GM21786 (cell line): Measurements from ENCODE around the gene CNIH3.
"Not testable (repeated sequence)": the region's sequence is repeated elsewhere in the genome, so short reads cannot be mapped to it uniquely, and the experiment has no call there.

ENCODE experiments used
- ATAC-seq: cut with Tn5 transposase; IDR thresholded peaks from one replicate; pipeline ENCODE4 v1.9.1; 2021; ENCODE audit not compliant: unreplicated experiment

CNIH3 gene

DNA sequence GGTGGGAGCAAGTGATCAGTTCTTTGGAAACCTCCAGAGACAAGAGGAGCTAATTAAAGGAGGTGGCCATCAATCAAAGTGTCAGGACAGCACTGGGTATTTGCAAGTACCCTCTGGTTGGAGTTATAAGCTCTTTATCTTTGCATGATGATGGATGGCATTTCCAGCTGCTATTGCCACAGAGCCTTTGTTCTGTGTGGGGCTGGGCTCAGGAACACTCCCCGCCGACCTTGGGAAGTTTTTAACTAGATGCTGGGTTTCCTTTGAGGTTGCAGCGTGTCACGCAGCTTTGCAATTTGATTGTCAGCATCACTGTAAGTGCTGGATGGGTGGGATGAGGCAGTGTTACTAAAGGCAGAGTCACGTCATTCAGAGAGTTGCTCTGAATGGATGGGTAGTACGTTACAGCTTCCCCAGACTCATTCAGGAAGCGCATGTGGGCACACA, 68.9 kb downstream of the CNIH3 start:
- no peak for ATAC-seq

DNA sequence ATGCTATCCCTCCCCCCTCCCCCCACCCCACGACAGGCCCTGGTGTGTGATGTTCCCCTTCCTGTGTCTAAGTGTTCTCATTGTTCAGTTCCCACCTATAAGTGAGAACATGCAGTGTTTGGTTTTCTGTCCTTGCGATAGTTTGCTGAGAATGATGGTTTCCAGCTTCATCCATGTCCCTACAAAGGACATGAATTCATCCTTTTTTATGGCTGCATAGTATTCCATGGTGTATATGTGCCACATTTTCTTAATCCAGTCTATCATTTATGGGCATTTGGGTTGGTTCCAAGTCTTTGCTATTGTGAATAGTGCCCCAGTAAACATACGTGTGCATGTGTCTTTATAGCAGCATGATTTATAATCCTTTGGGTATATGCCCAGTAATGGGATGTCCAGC, 70.0 kb downstream of the CNIH3 start:
- not testable (repeated sequence) for ATAC-seq

DNA sequence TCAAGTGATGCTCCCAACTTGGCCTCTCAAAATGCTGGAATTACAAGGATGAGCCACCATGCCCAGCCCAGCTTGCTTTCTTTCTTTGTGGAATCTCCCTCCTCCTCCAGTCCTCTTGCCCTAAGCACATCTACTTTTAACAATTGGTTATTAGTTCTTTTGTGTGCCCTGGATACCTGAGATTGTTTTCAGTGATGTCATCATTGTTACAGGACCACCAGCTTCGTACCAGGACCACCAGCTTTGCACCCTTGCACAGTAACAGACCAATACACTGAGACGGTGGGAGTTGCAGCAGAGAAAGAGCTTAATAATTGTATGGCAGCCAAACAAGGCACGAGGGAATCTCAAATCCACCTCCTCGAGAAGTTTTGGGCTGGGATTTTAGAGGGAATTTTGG, 71.3 kb downstream of the CNIH3 start:
- no peak for ATAC-seq

DNA sequence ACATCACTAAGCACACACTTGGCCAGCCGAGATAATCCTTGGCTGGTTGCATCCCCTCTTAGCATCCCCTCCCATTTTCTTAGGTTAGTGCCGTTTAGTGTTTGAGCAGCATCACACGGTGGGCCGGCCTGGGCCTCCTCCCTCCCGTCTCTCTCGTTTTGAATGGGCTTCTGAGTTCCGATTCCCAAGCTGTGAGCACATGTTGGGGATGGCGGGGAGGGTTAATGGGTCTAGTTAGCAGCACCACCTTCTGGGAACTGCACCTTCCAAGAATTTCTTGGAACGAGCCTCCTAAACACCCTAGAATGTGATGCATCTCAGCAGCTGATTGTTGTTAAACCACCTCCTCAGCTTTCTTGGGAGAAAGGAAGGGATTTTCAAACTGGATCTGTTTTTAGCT, 73.3 kb downstream of the CNIH3 start:
- no peak for ATAC-seq

DNA sequence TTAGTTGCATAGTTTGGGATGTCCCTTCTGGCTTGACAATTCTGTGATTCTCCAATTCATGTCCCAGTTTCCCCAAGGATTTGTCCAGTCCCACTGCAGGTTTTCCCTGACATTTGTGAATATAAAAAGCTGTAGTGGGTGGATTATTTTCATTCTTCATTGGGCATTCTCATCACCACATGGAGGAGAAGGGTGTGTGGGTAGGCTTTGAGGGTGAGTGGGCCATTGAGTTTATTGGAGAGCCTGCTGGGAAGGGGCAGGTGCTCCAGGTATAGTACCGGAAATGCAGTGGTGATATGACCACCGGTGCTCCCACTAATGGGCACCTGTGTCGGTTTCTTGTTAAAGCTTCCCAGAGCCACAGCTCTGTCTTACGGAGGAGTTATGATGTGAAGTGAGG, 74.5 kb downstream of the CNIH3 start:
- no peak for ATAC-seq

DNA sequence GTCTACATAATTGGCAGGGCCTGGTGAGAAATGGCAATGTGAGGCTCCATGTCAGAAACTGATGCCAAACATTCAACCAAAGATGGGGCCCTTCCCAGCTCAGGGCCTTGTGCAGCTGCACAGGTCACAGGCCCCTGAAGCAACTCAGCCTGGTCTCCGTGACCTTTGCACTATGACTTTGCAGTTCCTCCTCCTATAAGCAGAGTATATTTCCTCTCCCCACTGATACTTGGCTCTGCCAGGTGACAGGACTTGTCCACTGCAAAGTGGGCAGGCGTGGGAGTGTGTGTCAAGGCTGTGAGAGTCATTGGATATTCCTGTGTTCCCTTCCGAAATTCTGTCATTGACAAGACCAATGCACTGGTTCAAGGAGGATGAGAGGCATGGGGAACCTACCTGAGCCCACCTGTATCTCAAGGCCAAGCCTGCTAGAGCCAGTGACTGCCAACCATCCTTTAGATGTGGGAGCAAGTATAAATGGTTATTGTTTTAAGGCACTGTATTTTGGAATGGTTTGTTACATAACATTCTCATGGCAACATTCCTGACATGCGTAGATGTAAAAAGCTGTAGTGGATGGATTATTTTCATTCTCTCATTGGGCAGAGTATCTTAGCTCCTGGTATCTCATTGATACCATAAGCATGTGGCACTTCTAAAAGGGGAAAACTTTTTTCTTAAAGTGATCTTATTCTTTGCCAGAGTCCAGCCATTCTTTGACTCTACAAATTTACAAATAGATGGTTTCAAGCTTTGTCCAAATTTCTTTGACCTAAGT, 75.2 kb downstream of the CNIH3 start:
- no peak for ATAC-seq

DNA sequence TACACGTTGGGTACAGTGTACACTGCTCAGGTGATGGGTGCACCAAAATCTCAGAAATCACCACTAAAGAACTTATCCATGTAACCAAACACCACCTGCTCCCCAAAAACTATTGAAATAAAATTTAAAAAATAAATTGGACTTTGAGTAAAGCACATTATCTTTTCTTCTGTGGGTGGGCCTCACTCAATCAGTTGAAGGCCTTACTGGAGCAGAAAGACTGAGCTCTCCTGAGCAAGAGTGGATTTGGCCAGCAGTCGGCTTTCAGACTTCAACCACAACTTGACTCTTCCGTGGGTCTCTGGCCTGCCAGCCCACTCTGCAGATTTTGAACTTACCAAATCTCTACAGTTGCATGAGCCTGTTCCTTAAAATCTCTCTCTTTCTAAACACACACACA, 78.9 kb downstream of the CNIH3 start:
- no peak for ATAC-seq

DNA sequence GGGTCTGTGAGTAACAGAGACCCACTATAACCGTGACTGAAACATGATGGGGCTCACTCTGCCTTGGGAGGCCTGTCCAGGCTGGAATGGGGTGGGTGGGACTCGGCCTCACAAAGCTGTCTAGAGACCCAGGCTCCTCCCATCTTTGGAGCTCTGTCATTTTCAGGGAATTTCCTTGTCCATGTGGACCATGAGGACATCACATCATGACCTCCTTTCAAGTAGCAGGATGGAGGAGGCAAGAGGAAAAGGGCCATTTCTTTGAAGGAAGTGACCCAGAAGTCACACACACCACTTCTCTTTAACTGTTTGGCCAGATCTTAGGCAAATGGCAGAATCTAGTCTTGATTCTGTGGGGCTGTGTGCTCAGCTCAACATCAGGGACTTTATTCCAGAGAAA, 79.9 kb downstream of the CNIH3 start:
- ATAC-seq: no peak

DNA sequence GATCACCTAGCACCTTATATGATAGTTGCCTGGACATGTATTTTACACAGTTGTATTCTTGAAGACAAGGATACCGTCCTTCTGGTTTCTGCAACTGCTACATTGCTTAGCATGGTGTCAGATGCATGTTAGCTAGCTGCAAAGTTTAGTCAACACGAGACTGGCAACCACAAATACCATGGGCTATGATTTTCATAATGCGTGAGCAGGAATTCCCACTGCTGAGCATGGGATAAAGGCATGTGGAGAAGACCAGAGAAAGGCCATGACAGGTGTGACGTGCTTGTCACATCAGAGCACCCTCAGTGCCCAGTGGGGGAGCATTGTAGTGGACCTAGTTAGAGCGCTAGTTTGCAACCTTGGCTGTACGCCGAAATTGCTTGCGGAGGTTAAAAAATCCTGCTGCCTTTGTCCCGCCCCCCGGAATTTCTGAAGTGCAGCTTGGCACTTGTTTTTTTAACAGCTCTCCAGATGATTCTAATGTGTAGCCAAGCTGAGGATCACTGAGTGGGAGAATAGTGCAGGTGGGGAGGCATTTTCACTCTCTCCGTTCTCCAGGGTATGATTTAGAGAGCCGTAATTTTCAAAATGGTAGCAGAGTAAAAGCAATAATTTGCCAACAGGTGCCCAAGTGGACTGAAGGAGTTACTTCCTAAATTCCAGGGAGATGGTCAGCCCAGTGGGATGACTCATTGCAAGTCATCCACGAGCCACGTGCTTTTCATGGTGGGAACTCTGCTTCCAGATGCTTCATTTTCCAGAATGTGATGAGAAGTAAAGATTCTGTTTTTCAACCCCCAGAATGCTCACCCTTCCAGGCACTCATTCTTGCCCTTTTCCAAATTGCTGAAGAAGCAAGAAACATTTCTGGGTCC, 81.0 kb downstream of the CNIH3 start:
- no peak for ATAC-seq

DNA sequence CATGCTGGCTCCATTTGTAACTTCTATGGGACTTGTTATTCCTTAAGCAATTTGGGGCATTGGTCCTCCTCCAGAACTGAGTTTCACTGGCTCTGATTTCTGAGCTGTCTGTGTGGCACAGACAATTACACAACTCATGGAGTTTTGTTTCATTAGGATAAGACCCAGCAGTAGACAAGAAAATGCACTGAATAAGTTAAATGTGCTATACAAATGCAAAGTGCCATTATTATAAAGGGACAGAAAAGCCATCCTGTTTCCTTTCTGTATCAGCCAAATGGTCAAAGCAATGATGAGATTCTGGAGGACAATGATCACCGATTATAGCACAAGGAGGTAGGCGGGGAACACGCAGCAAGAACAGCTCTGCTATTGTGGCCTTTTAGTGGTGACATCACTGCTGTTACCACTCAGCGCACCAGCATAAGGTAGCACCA, 81.9 kb downstream of the CNIH3 start:
- no peak for ATAC-seq

DNA sequence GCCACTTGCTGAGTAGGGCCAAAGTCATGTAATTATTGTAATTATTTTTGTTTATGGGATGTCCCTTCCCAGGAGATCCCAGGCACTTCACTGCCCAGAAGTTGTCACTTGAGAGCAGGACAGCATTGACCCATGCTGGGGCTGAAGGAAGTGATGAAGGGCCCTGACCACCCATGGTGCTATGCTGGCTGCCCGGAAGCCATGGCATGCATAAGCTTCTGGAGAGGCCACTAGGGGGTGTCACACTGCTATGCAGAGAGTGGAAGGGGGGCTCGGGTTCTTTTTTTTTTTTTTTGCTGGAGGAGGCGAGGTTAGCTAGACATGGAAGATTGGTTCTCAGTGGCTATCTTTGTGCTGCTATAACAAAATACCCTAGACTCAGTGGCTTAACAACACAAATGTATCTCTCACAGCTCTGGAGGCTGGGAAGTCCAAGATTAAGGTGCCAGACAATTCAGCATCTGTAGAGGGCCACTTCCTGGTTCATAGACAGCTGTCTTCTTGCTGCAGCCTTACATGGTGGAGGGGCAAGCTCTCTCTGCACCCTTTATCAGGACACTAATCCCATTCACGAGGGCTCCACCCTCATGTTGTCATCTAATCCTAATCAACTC, 84.9 kb downstream of the CNIH3 start:
- ATAC-seq: no peak

DNA sequence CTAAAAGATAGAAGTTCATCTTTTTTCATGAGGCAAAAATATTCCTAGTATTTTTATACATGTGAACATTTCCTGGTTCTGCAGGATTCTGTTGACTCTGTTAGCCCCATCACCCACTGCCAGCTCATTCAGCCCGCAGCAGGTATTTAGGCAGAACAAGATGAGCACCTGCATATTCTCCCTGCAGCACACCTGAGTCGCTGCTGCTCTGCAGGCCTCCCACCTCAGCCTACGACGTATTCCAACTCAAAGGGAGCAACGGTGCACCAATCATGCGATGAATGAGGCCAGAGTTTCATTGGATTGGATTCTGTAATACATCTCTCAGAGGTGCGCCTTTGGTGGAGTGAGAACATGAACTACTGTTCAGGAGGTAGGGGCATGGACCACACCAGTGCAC, 87.6 kb downstream of the CNIH3 start:
- no peak for ATAC-seq

DNA sequence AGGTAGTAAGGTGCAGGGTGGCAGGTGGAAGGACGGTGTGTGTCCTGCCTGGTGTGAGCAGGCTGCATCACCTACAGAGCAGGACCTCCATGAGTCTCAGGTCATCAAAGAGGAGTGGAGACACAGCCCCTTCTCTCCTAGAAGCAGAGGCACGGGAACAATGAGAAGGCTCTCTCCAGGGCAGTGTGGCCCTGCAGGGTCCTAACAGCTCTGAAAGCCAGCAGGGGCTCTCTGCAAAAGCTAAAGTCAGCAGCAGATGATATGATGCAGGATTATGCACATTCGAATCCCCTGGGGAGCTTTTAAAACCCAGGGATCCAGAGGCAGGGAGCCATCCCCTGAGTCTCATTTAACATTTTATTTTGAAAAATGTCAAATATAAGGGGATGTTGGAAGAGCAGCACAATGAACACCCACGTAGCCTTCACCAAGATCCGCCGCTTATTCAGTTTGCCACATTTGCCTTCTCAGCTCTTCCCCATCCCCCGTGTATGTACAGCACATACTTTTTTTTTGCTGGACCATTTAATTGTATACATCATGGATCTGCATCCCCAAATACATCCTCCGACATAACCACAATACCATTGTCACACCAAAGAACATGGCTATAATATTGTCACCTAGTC, 88.1 kb downstream of the CNIH3 start:
- ATAC-seq: no peak

DNA sequence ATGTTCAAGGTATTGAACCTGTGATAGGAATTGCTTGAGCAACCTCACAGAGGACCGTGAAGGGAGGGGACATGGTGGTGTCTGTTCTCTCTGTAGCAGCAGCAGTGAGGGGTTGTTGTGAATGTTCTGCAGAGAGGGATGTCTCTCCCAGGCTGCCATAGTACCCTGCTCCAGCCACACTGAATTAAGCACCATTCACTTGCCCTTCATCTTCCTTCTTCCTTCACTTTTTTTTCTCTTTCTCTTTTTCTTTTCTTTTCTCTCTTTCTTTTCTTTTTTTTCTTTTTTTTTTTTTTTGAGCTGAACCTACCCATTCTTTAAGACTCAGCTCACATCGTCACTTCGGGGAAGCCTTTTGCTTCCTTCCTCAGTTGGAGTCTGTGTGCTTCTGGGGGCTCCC, 89.5 kb downstream of the CNIH3 start:
- ATAC-seq: no peak

DNA sequence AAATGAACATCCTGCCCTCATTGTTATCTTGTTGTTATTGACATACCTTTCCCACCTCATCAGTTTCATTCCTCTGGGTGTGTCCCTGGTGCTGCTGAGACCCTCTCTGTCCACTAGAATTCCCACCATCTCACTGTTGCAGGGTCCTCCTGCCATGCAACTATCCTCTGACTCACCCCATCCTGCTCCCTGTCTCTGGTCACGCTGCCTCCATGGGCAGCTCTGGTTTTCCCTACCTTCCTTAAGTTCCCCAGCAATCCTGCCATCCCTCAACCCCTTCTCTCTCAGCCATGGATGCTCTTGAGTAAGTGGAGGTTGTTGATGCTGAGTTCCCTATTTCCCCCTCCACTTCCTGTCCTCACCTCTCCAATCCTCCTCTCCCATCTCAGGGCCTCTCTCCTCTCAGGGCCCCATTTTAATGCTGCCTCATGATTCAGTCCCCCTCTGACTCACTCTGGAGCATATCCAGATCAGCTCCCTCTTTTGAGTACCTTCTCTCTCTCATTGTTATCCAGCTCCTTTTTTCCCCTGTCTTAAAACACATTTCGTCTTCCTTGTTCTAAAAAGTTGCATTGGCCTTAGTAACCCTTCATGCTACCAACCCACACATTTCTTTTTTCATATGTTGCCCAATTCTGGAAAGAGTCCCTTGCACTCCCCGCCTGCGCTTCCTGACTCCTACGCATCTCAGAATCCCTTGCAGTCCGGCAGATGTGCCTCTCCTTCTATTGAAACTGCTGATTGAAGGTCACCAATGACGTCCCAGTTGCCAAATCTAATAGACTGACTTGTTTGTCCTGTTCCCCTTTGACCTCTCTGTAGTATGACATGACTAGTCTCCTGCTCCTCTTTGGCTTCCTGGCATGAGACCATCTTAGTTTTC, 92.0 kb downstream of the CNIH3 start:
- no peak for ATAC-seq

DNA sequence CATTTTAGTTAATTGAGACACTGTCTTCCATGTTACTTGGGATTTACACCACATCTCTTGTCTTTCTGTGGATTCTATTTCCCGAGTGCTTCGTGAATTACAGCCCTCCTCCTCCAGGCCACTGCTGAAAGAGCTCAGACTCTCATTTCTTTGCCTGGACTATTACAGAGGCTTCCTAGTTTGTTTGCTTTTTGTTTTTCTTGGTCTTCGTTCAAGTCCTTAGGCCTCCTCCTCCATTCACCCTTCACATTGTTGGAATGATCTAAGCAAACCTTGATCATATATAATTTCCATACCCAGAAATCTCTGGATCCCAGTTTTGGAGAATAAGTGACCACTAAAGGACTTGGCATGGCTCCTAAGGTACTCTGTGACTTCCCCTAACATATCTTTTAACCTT, 94.1 kb downstream of the CNIH3 start:
- no peak for ATAC-seq

DNA sequence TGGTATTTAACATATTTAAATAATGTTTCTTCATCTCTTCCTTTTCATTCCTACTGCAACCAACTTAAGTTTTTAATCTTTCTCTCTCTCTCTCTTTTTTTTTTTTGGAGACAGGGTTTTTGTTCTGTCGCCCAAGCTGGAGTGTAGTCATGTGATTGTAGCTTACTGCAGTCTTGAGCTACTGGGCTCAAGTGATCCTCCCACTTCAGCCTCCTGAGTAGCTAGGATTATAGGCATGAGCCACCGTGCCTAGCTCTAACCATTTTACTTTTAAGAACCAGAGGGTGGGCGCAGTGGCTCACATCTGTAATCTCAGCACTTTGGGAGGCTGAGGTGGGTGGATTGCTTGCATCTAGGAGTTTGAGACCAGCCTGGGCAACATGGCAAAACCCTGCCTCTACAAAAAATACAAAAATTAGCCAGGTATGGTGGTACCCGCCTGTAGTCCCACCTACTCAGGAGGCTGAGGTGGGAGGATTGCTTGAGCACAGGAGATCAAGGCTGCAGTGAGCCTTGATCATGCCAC, 95.2 kb downstream of the CNIH3 start:
- ATAC-seq: not testable (repeated sequence)

DNA sequence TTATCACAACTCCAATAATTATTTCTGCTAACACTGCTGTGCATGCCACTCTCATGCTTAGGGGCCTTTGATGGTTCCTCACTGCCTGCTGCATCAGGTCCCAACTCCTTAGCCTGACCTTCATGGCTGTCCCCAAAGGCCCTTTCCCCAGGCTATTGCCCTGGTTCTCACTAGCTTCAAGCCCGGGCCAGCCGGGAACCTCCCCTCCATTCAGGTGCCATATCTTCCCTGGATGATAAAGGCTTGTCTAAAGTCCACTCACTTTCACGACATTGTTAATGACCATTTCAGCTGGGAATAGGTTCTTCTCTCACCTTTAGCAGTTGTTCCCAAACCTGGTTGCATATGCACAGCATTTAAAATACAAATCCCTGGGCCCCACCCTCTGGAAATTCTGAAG, 95.8 kb downstream of the CNIH3 start:
- ATAC-seq: no peak

DNA sequence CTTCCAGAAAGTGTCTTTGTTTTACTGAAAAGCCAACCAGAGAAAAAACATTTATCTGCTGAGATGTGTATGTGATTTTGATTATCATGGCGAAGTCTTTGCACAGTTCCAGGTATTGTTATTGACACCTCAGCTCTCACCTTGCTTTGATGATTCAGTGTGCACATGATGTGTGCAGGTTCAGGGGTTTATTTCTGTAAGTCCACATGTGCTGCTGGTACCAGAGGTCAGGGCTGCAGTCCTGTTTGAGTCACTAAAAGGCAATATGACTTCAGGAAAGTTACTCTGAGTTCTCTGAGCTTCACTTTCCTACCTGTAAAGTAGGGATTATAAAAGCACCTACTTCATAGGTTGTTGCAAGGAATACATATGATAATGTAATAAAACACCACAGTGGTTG, 97.1 kb downstream of the CNIH3 start:
- no peak for ATAC-seq

DNA sequence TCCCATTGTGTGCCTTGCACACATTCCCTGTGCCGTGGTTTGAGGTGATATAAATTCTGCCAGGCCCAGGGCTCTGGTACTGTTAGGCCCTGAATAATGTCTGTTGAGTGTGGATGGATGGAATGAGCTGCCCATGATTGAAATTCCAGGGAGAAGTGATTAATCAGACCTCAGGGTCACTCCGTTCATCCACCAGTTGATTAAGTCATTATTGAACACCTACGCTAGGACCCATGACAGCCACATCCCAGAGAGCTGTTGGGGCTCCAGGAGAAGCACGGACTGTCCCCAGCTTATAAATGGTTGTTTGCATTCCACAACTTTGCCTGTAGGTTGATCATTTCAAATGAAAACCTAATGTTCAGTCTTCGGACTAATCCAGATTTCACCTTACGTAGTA, 98.4 kb downstream of the CNIH3 start:
- ATAC-seq: no peak
